Heart right ventricle (tissue), 16 donors: ENCODE results near the gene CDK12. TPM values are rescaled to one million over a fixed set of nuclear protein-coding genes. Genes with fewer than 3 reads are reported as not detected.
A peak's percentile ranks its signal among the peaks of the same experiment; 100 is the strongest.

Experiments used
- ATAC-seq, 8 donors: fragments of 200-7000 bp; cut with Tn5 transposase; one replicate each; pipeline ENCODE4 v1.9.1; 2020; ENCODE audit warnings: mild to moderate bottlenecking in 8 of 8, moderate library complexity in 8 of 8, moderate number of reproducible peaks in 1 of 8
- DNase-seq, 2 donors: peaks; one replicate each; pipeline ENCODE4 v3.0.0-alpha.2; 2020
- H3K27ac ChIP-seq, 10 donors: fragments of 200-600 bp; sonication (generic) in 2 of 10; one replicate each; pipeline versions ENCODE4 v1.5.0 to v1.8.0; 2020 to 2022; ENCODE audit warnings: mild to moderate bottlenecking in 3 of 10
- H3K27me3 ChIP-seq, 7 donors: fragments of 200-600 bp; one replicate each; pipeline ENCODE4 v1.8.0; 2021 to 2022; ENCODE audit warnings: mild to moderate bottlenecking in 2 of 7
- H3K36me3 ChIP-seq, 9 donors: fragments of 200-600 bp; sonication (generic) in 1 of 9; one replicate each; pipeline versions ENCODE4 v1.5.0 to v1.8.0; 2020 to 2022; ENCODE audit warnings: mild to moderate bottlenecking in 2 of 9
- H3K4me1 ChIP-seq, 9 donors: fragments of 200-600 bp; sonication (generic) in 1 of 9; one replicate each; pipeline versions ENCODE4 v1.5.0 to v1.8.0; 2020 to 2022; ENCODE audit warnings: mild to moderate bottlenecking in 4 of 9
- H3K4me3 ChIP-seq, 10 donors: fragments of 200-600 bp; sonication (generic) in 2 of 10; one replicate each; pipeline versions ENCODE4 v1.5.0 to v1.8.0; 2020 to 2022; ENCODE audit warnings: mild to moderate bottlenecking in 7 of 10, moderate library complexity in 2 of 10
- H3K9me3 ChIP-seq, 11 donors: fragments of 200-600 bp in 10 of 11; sonication (generic) in 2 of 11; one replicate each; pipeline versions ENCODE4 v1.5.0 to v1.8.0; 2013 to 2022; ENCODE audit warnings: mild to moderate bottlenecking in 2 of 11, control low read depth in 1 of 11, moderate library complexity in 1 of 11
- CTCF ChIP-seq, 9 donors: fragments of 200-600 bp; sonication (generic) in 2 of 9; IDR thresholded peaks; one replicate each; pipeline versions ENCODE4 v1.5.0 to v1.8.0; 2021 to 2022; ENCODE audit warnings: antibody characterized with exemption in 9 of 9, mild to moderate bottlenecking in 5 of 9, moderate library complexity in 1 of 9
- WGBS, 2 donors: extraction: QIAGEN DNeasy Blood & Tissue Kit; methylation state at CpG; one replicate each; pipeline ENCODE4 v1.1.7; 2013; ENCODE audit warnings: inconsistent platforms in 1 of 2; 5-methylcytosine and 5-hydroxymethylcytosine counted together
- intact Hi-C, 10 donors: fragments of 100-400 bp; cut with DNase I; formaldehyde crosslinking; loops; one replicate each; pipeline versions ENCODE4 v1.11.1 to v1.14.2; 2022
- polyA plus RNA-seq, 2 donors: library from polyadenylated mRNA; stranded (reverse); fragments of 200-250 nt; gene quantifications; one replicate each; pipeline ENCODE4 v1.2.3, GENCODE V29; 2013
- total RNA-seq, 10 donors: library from RNA; stranded (reverse); fragmentation: NEBNext Ultra II Directional in 3 of 10; extraction: Animal tissue kit (Norgen Biotek cat#: 25700) in 3 of 10; gene quantifications; one replicate each; pipeline versions ENCODE4 v1.2.1 to v1.2.4, GENCODE V29; 2021 to 2023
- donor health status: Arrhythmogenic right ventricular cardiomyopathy.
- donor health status: ischemic (EF 13 %, LVEDD 7.1; RV severe dilation, severe dysfunction).
- donor health status: healthy with polysubstance abuse.
- donor health status: DM: no; HTN: yes; CAD: no.
- donor health status: DM: no; HTN: no; CAD: no.
- donor health status: ischemic (EF 25% LVEDD 6.9; RV normal size, moderate dysfunction).
- donor health status: ischemic (EF 25% LVEDD 5.7; RV mildly dilated, moderate dysfunction).
- donor health status: healthy.
- donor health status: DM: yes; HTN: yes; CAD: no.
- donor health status: Ischemic cardiomyopathy.
- donor health status: ischemic (EF 35%, LVEDD 5.7; RV mildly dilated, moderate dysfunction).
- donor health status: nonischemic (EF 11% LVEDD 7.7; RV severe dilation, severe dysfunction).
- donor health status: DM: yes; HTN: yes; CAD: no.
- donor health status: PGD.
- donor health status: ischemic (EF 29% LVEDD 5.4; RV normal size, mild dysfunction).
- donor health status: nonischemic (EF 23%, LVEDD 6.1; RV moderate dilation, normal function).

Gene CDK12
- total and polyA plus RNA-seq, 12 donors = 5.0 to 29.3 (median 23.7) TPM

GRCh38 chr17:39443326-39443725 is 18.0 kb upstream of the CDK12 start:
- no peak for ATAC-seq
- Histone ChIP-seq H3K27me3 (no peaks in the 10 kb centered on the region), H3K36me3 (peaks cover 0 to 100% (median 78%) of the 10 kb centered on the region in 9 donors), H3K9me3 (no peaks in the 10 kb centered on the region), H3K4me3 (no peak overlapping the region), H3K27ac (no peak overlapping the region), H3K4me1 (no peaks in the 10 kb centered on the region)
- TF ChIP-seq CTCF (IDR thresholded peaks at IDR 0.05) = no peak
- intact Hi-C loops = no loop called here
- no peak for DNase-seq

GRCh38 chr17:39447561-39447960 is 13.7 kb upstream of the CDK12 start:
- 89 to 93% methylated on average over 5 of the region's 5 CpGs for WGBS, 2 donors
- intact Hi-C loops = no loop called here
- no peak for TF ChIP-seq CTCF (IDR thresholded peaks at IDR 0.05)
- ATAC-seq (no peak), DNase-seq (no peak)
- H3K27me3 ChIP-seq = no peaks in the 10 kb centered on the region
- peaks cover 0 to 24% (median 16%) of the 10 kb centered on the region in 9 donors for H3K4me1 ChIP-seq
- no peak overlapping the region for H3K27ac ChIP-seq
- peaks cover 0 to 64% (median 41%) of the 10 kb centered on the region in 9 donors for H3K36me3 ChIP-seq
- H3K9me3 ChIP-seq = no peaks in the 10 kb centered on the region
- no peak overlapping the region for H3K4me3 ChIP-seq

- peak overlapping the region in 8 of 10 donors; percentile 62 to 92 (median 71) for H3K4me3 ChIP-seq
- no peak for TF ChIP-seq CTCF (IDR thresholded peaks at IDR 0.05)
- 84 to 85% methylated on average over 13 of the region's 13 CpGs for WGBS, 2 donors
- DNase-seq = no peak
- peak overlapping the region in 1 of 10 donors; percentile 84 for H3K27ac ChIP-seq
- peaks cover 0 to 39% (median 19%) of the 10 kb centered on the region in 9 donors for H3K36me3 ChIP-seq
- H3K27me3 ChIP-seq = no peaks in the 10 kb centered on the region
- H3K9me3 ChIP-seq = no peaks in the 10 kb centered on the region
- H3K4me1 ChIP-seq = peaks cover 0 to 24% (median 16%) of the 10 kb centered on the region in 9 donors
- ATAC-seq = no peak
- intact Hi-C loops = no loop called here
These were observed 11.2 kb upstream of the CDK12 start for GRCh38 chr17:39450051-39450450.

GRCh38 chr17:39450847-39451581 is 10.3 kb upstream of the CDK12 start, which contains the start of gene MED1:
Gene MED1 (minus strand): TSS chr17:39451263. CDS start chr17:39451062, 201 bp downstream.
- peaks cover 0 to 30% (median 10%) of the 10 kb centered on the region in 9 donors for H3K36me3 ChIP-seq
- DNase-seq = peak; percentile 90 to 96
- peak within 1 kb of the TSS; percentile 14 to 94 (median 82) for H3K27ac ChIP-seq
- no peaks in the 10 kb centered on the region for H3K27me3 ChIP-seq
- WGBS, 2 donors = 0% methylated on average over 37 of the region's 37 CpGs
- peak; percentile 98 to 99 (median 99) for ATAC-seq
- intact Hi-C loops = no loop called here
- no peak for TF ChIP-seq CTCF (IDR thresholded peaks at IDR 0.05)
- H3K4me1 ChIP-seq = peaks cover 0 to 24% (median 16%) of the 10 kb centered on the region in 9 donors
- H3K4me3 ChIP-seq = peak within 1 kb of the TSS; percentile 54 to 92 (median 70)
- H3K9me3 ChIP-seq = no peaks in the 10 kb centered on the region
